H1 (cell line): ENCODE measurements around the gene FOXB1. TPM values are rescaled to one million over a fixed set of nuclear protein-coding genes. Genes with fewer than 3 reads are reported as not detected.

Experiments
- CTCF ChIA-PET: fragments of 300-600 bp; sonication (Branson Sonifier 250); formaldehyde crosslinking; loops from one replicate; lab custom pipeline; 2021; ENCODE audit not compliant: partially characterized antibody; lab: Charles Lee
- POLR2A ChIA-PET: fragments of 300-600 bp; sonication (Branson Sonifier 250); formaldehyde crosslinking; loops from one replicate; lab custom pipeline; 2021; ENCODE audit warnings: inconsistent platforms; ENCODE audit not compliant: partially characterized antibody; lab: Charles Lee
- DNase-seq, 2 experiments: peaks; one replicate each; pipeline versions ENCODE4 v3.0.0 to v3.0.0-alpha.2; 2010 to 2022; ENCODE audit warnings: low spot score in 2 of 2, low read depth in 1 of 2, mixed read lengths in 1 of 2
- FAIRE-seq: peaks from 2 replicates; lab custom pipeline; 2011; peaks lifted over from hg19 to GRCh38; lab: Jason Lieb, UNC
- H2AFZ ChIP-seq: 2 replicates; pipeline ENCODE4 v1.8.1; 2012; ENCODE audit warnings: low read length, inconsistent platforms
- H2AK5ac ChIP-seq: 2 replicates; pipeline ENCODE4 v1.6.1; 2013; ENCODE audit warnings: low read depth, low read length
- H2BK120ac ChIP-seq: replicated peaks from 2 replicates; pipeline ENCODE3; 2013; ENCODE audit warnings: low read depth, low read length, inconsistent platforms
- H2BK12ac ChIP-seq: 2 replicates; pipeline ENCODE4 v1.6.1; 2013; ENCODE audit warnings: low read depth, low read length
- H2BK15ac ChIP-seq: 2 replicates; pipeline ENCODE4 v1.6.1; 2013; ENCODE audit warnings: low read length
- H2BK20ac ChIP-seq: 2 replicates; pipeline ENCODE4 v1.6.1; 2013; ENCODE audit warnings: low read length
- H2BK5ac ChIP-seq: 2 replicates; pipeline ENCODE4 v1.6.1; 2013; ENCODE audit warnings: low read depth, low read length
- H3K14ac ChIP-seq: 2 replicates; pipeline ENCODE4 v1.6.1; 2013; ENCODE audit warnings: inconsistent platforms; ENCODE audit not compliant: insufficient read length
- H3K18ac ChIP-seq: 2 replicates; pipeline ENCODE4 v1.6.1; 2013; ENCODE audit warnings: low read length; ENCODE audit errors: extremely low read depth
- H3K23ac ChIP-seq: 2 replicates; pipeline ENCODE4 v1.6.1; 2013; ENCODE audit warnings: inconsistent platforms; ENCODE audit not compliant: insufficient read length
- H3K23me2 ChIP-seq: 2 replicates; pipeline ENCODE4 v1.6.1; 2013; ENCODE audit warnings: low read depth, low read length
- H3K27ac ChIP-seq: 2 replicates; pipeline ENCODE4 v1.6.1; 2011; ENCODE audit warnings: low read depth, low read length, inconsistent platforms
- H3K27me3 ChIP-seq, 4 experiments: replicated peaks in 1 of 4; 1 replicate in 1 of 4; 2 replicates in 3 of 4; pipeline versions ENCODE4 v1.6.1 to v1.8.1; 2011 to 2013; ENCODE audit warnings: low read length in 3 of 4, mild to moderate bottlenecking in 3 of 4, inconsistent platforms in 2 of 4, mixed read lengths in 2 of 4, moderate library complexity in 1 of 4; ENCODE audit not compliant: control insufficient read depth in 3 of 4, insufficient read depth in 3 of 4; ENCODE audit errors: extremely low read depth in 1 of 4
- H3K36me3 ChIP-seq, 4 experiments: 2 replicates each; pipeline versions ENCODE4 v1.6.1 to v1.8.1; 2011 to 2013; ENCODE audit warnings: mild to moderate bottlenecking in 4 of 4, low read length in 3 of 4, moderate library complexity in 2 of 4, control low read depth in 1 of 4, inconsistent platforms in 1 of 4; ENCODE audit not compliant: insufficient read depth in 4 of 4, control insufficient read depth in 2 of 4
- H3K4ac ChIP-seq: replicated peaks from 2 replicates; pipeline ENCODE3; 2013; ENCODE audit warnings: low read length, low read depth, mixed read lengths, inconsistent platforms; ENCODE audit not compliant: insufficient read length
- H3K4me1 ChIP-seq, 4 experiments: replicated peaks in 1 of 4; 1 replicate in 1 of 4; 2 replicates in 3 of 4; pipeline versions ENCODE4 v1.6.1 to v1.8.1; 2011 to 2013; ENCODE audit warnings: low read length in 3 of 4, inconsistent platforms in 2 of 4, mixed read lengths in 1 of 4; ENCODE audit not compliant: insufficient read depth in 4 of 4, control insufficient read depth in 3 of 4
- H3K4me2 ChIP-seq, 2 experiments: 2 replicates each; pipeline versions ENCODE4 v1.6.1 to v1.8.1; 2011 to 2013; ENCODE audit warnings: low read depth in 2 of 2, low read length in 2 of 2, control low read depth in 1 of 2, inconsistent platforms in 1 of 2, mild to moderate bottlenecking in 1 of 2; ENCODE audit not compliant: insufficient read depth in 1 of 2
- H3K4me3 ChIP-seq, 4 experiments: fragments of 200-600, 300-600 bp in 1 of 4; sonication (generic), shearing (Covaris generic), sonication (Bioruptor Twin) in 1 of 4; 2 replicates each; pipeline versions ENCODE4 v1.5.1 to v1.8.1; 2011 to 2016; ENCODE audit warnings: low read length in 4 of 4, low read depth in 3 of 4, control low read depth in 2 of 4, inconsistent platforms in 2 of 4, mild to moderate bottlenecking in 2 of 4, mixed read lengths in 1 of 4, moderate library complexity in 1 of 4; ENCODE audit not compliant: insufficient read depth in 2 of 4; ENCODE audit errors: extremely low read depth in 1 of 4
- H3K56ac ChIP-seq: replicated peaks from 2 replicates; pipeline ENCODE3; 2013; ENCODE audit warnings: low read depth, mild to moderate bottlenecking, mixed read lengths, low read length, inconsistent platforms; ENCODE audit not compliant: insufficient read length
- H3K79me1 ChIP-seq: 2 replicates; pipeline ENCODE4 v1.6.1; 2013; ENCODE audit warnings: low read depth, low read length, control low read depth
- H3K79me2 ChIP-seq, 2 experiments: 2 replicates each; pipeline versions ENCODE4 v1.6.1 to v1.8.1; 2012 to 2013; ENCODE audit warnings: low read length in 2 of 2, mild to moderate bottlenecking in 2 of 2, inconsistent platforms in 1 of 2; ENCODE audit not compliant: insufficient read depth in 2 of 2, control insufficient read depth in 1 of 2
- H3K9ac ChIP-seq, 4 experiments: replicated peaks in 1 of 4; 1 replicate in 1 of 4; 2 replicates in 3 of 4; pipeline versions ENCODE4 v1.6.1 to v1.8.1; 2011 to 2013; ENCODE audit warnings: low read depth in 3 of 4, low read length in 3 of 4, control low read depth in 2 of 4, mild to moderate bottlenecking in 2 of 4, moderate library complexity in 2 of 4, inconsistent platforms in 1 of 4; ENCODE audit errors: extremely low read depth in 1 of 4
- H3K9me3 ChIP-seq, 2 experiments: 2 replicates each; pipeline versions ENCODE4 v1.6.1 to v1.8.1; 2012 to 2013; ENCODE audit warnings: mild to moderate bottlenecking in 2 of 2, moderate library complexity in 2 of 2, control low read depth in 1 of 2, inconsistent platforms in 1 of 2, low read depth in 1 of 2, low read length in 1 of 2, mixed read lengths in 1 of 2; ENCODE audit not compliant: insufficient read depth in 2 of 2
- H4K20me1 ChIP-seq, 2 experiments: replicated peaks in 1 of 2; 2 replicates each; pipeline versions ENCODE3 to v1.8.1; 2011 to 2013; ENCODE audit warnings: inconsistent platforms in 2 of 2, low read length in 2 of 2, mild to moderate bottlenecking in 1 of 2; ENCODE audit not compliant: insufficient read depth in 2 of 2, control insufficient read depth in 1 of 2
- H4K5ac ChIP-seq: 2 replicates; pipeline ENCODE4 v1.6.1; 2013; ENCODE audit warnings: low read length, low read depth, mixed read lengths, inconsistent platforms; ENCODE audit not compliant: insufficient read length
- H4K8ac ChIP-seq: 2 replicates; pipeline ENCODE4 v1.8.0; 2013; ENCODE audit warnings: mild to moderate bottlenecking, moderate library complexity, low read length, inconsistent platforms; ENCODE audit not compliant: insufficient read depth; ENCODE audit errors: extremely low read depth
- H4K91ac ChIP-seq: replicated peaks from 2 replicates; pipeline ENCODE3; 2013; ENCODE audit warnings: low read length, mixed read lengths, inconsistent platforms; ENCODE audit not compliant: insufficient read length
- GTF2F1 ChIP-seq: IDR thresholded peaks from 2 replicates; pipeline ENCODE4 v1.6.1; 2012; ENCODE audit warnings: low read depth, low read length, improper control_type of control experiment, borderline replicate concordance
- RAD21 ChIP-seq, 2 experiments: IDR thresholded peaks in 1 of 2; conservative IDR thresholded peaks in 1 of 2; 2 replicates each; pipeline ENCODE4 v1.6.1; 2011; ENCODE audit warnings: low read depth in 2 of 2, low read length in 2 of 2, improper control_type of control experiment in 1 of 2, inconsistent platforms in 1 of 2, mild to moderate bottlenecking in 1 of 2, moderate library complexity in 1 of 2
- RBBP5 ChIP-seq: IDR thresholded peaks from 2 replicates; pipeline ENCODE4 v1.7.1; 2012; ENCODE audit warnings: low read depth, mild to moderate bottlenecking, inconsistent platforms, low read length, moderate library complexity, borderline replicate concordance
- WGBS, 2 experiments: shearing (Covaris generic) in 1 of 2; methylation state at CpG; one replicate each; pipeline versions ENCODE4 v1.1.6 to v1.1.7; 2013 to 2015; ENCODE audit warnings: low lambda C conversion rate in 2 of 2, mixed read lengths in 2 of 2, inconsistent platforms in 1 of 2, low coverage in 1 of 2, missing lambda C conversion rate in 1 of 2; ENCODE audit not compliant: insufficient replicate concordance in 2 of 2, insufficient coverage in 1 of 2, insufficient read length in 1 of 2; ENCODE audit errors: extremely low coverage in 1 of 2, missing lambda C conversion rate in 1 of 2; 5-methylcytosine and 5-hydroxymethylcytosine counted together
- polyA plus RNA-seq, 7 experiments: library from polyadenylated mRNA; depleted of rRNA in 3 of 7; stranded (reverse) in 5 of 7; unstranded in 2 of 7; fragments of >200 nt in 5 of 7; fragments of 200-250 nt in 2 of 7; gene quantifications; 1 replicate in 5 of 7; 2 replicates in 1 of 7; 4 replicates in 1 of 7; pipeline versions ENCODE4 v1.2.1 to v1.2.3, GENCODE V29; 2011 to 2013; ENCODE audit warnings: missing spikeins in 2 of 7, mixed read lengths in 2 of 7
- total RNA-seq: library from RNA; stranded (reverse); fragmentation: NEBNext Ultra II Directional; extraction: Animal tissue kit (Norgen Biotek cat#: 25700); gene quantifications from 2 replicates; pipeline ENCODE4 v1.2.1, GENCODE V29; 2021

Gene FOXB1
- total and polyA plus RNA-seq, 2 of the 8 experiments (the other 6 are each of a cell fraction or from before 2014, with no cell fraction given) = 0.92 to 1.5 TPM

GRCh38 chr15:59965741-59966140 lies 38.4 kb upstream of the FOXB1 start:
- H4K91ac ChIP-seq = no peak overlapping the region
- no peak overlapping the region for H3K4me3 ChIP-seq

More at GRCh38 chr15:59965741-59966140, 38.4 kb upstream of the FOXB1 start:
- Histone ChIP-seq H3K4me2 (no peak overlapping the region), H2BK120ac (no peak overlapping the region), H3K36me3 (no peaks in the 10 kb centered on the region), H3K14ac (no peak overlapping the region), H2BK15ac (no peak overlapping the region), H3K23ac (no peak overlapping the region), H3K4ac (no peak overlapping the region), H3K18ac (no peak overlapping the region), H3K23me2 (no peaks in the 10 kb centered on the region), H2BK12ac (no peak overlapping the region), H2AFZ (no peak overlapping the region), H3K27ac (no peak overlapping the region), H3K9me3 (peaks cover 0 to 2% of the 10 kb centered on the region in 2 experiments; a peak in 1 of 4 replicates), H3K9ac (no peak overlapping the region), H4K20me1 (no peaks in the 10 kb centered on the region), H4K8ac (no peak overlapping the region), H3K4me1 (no peaks in the 10 kb centered on the region), H4K5ac (no peak overlapping the region), H3K27me3 (no peaks in the 10 kb centered on the region), H3K56ac (no peak overlapping the region), H3K79me2 (no peaks in the 10 kb centered on the region), H2BK5ac (no peak overlapping the region), H2BK20ac (no peak overlapping the region), H3K79me1 (no peaks in the 10 kb centered on the region), H2AK5ac (no peak overlapping the region)
- no peak for FAIRE-seq
- ChIA-PET CTCF (interaction anchor here (0.7 to 2.5 kb wide), 3 partner anchors 48 to 161 kb away, joined by 3 to 5 read pairs (median 5); no protein-coding TSS in a partner anchor), POLR2A (no interaction called here)
- TF ChIP-seq RAD21 (IDR thresholded peaks at IDR 0.05 in 1 of 2, conservative IDR thresholded peaks at IDR 0.05 in 1 of 2; ENCODE audit: low read depth in 2 of 2, low read length in 2 of 2) (no peak), GTF2F1 (no peak), RBBP5 (no peak)
- 95% methylated on average over 6 of the region's 6 CpGs; no CpG with 5 or more reads in 1 of the 2 experiments for WGBS, 2 experiments
- no peak for DNase-seq
